ENCODE measurements around the gene RAPH1.

DNA sequence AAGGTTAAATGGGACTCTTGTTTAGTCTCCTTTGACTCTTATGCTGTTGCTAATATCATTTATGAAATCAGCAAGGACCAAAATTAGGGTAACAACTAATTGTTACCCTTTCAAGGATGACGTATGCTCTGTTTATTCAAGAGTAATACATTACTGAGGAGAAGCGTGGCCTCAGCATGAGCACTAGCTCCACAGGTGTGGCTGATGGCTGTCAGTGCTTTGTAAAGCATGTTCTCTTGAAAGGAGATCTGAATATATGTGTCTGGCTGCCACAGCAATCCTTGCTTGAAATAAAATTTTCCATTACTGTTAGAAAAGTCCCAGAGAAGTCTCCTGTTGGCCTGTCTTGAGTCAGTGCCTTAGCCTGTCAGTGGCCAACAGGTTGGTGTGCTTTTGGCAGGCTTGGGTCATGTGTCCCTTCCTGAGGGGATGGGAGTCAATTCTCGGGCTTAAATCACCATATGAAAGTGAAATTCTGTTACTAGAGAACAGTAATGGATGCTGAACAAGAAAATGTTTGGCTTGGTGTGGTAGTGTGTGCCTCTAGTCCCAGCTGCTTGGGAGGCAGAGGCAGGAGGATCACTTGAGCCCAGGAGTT is 174.2 kb downstream of the RAPH1 start:
- TF ChIP-seq POLR2AphosphoS5 (IDR thresholded peaks at IDR 0.05; ENCODE audit: borderline replicate concordance, low read depth, low read length): no peak
- no peak for TF ChIP-seq EZH2 (IDR thresholded peaks at IDR 0.05)
